IMR-90 (cell line): ENCODE results near the gene NFATC1. TPM values are rescaled to one million over a fixed set of nuclear protein-coding genes. Genes with fewer than 3 reads are reported as not detected.

Source experiments
- ATAC-seq: fragments of 200-7000 bp; cut with Tn5 transposase; 2 replicates; pipeline ENCODE4 v1.9.1; 2020; ENCODE audit warnings: low read depth, mild to moderate bottlenecking, moderate library complexity
- BruUV-seq: library from RNA; stranded (reverse); fragments of 400-500 nt; replicated peaks from 2 replicates; lab custom pipeline; 2021; lab: Mats Ljungman, UMichigan
- CTCF ChIA-PET: fragments of 300-600 bp; formaldehyde crosslinking; extraction: SDS; loops from one replicate; lab custom pipeline; 2021; ENCODE audit warnings: antibody characterized with exemption; lab: Yijun Ruan, JAX
- POLR2A ChIA-PET: fragments of 300-600 bp; sonication (Branson Sonifier 250); formaldehyde crosslinking; loops from one replicate; lab custom pipeline; 2022; ENCODE audit warnings: antibody characterized with exemption; ENCODE audit not compliant: unreplicated experiment; lab: Charles Lee
- DNase-seq: peaks from one replicate; pipeline ENCODE4 v3.0.0; 2013
- H2AFZ ChIP-seq: replicated peaks from 2 replicates; pipeline ENCODE3; 2013; ENCODE audit warnings: low read length, mild to moderate bottlenecking; ENCODE audit not compliant: poor library complexity
- H2AK5ac ChIP-seq: 2 replicates; pipeline ENCODE4 v1.6.1; 2013; ENCODE audit warnings: low read depth, low read length, inconsistent platforms
- H2AK9ac ChIP-seq: replicated peaks from 2 replicates; pipeline ENCODE3; 2013; ENCODE audit warnings: mild to moderate bottlenecking, low read depth, low read length, moderate library complexity; ENCODE audit not compliant: poor library complexity
- H2BK120ac ChIP-seq: 2 replicates; pipeline ENCODE4 v1.6.1; 2013; ENCODE audit warnings: low read depth, low read length, inconsistent platforms
- H2BK15ac ChIP-seq: 3 replicates; pipeline ENCODE4 v1.6.1; 2013; ENCODE audit warnings: low read depth, low read length, inconsistent platforms
- H2BK20ac ChIP-seq: 2 replicates; pipeline ENCODE4 v1.6.1; 2013; ENCODE audit warnings: low read depth, mild to moderate bottlenecking, inconsistent platforms, low read length, moderate library complexity
- H2BK5ac ChIP-seq: 2 replicates; pipeline ENCODE4 v1.6.1; 2013; ENCODE audit warnings: mild to moderate bottlenecking, low read depth, low read length, inconsistent platforms; ENCODE audit not compliant: poor library complexity, severe bottlenecking
- H3K14ac ChIP-seq: replicated peaks from 2 replicates; pipeline ENCODE4 v1.6.1; 2013; ENCODE audit warnings: low read depth, low read length, inconsistent platforms
- H3K18ac ChIP-seq: 2 replicates; pipeline ENCODE4 v1.6.1; 2013; ENCODE audit warnings: low read depth, low read length, control low read depth
- H3K23ac ChIP-seq: 2 replicates; pipeline ENCODE4 v1.6.1; 2013; ENCODE audit warnings: low read depth, low read length, inconsistent platforms
- H3K27ac ChIP-seq: 2 replicates; pipeline ENCODE4 v1.5.1; 2013; ENCODE audit warnings: mild to moderate bottlenecking, control low read depth, low read length; ENCODE audit not compliant: insufficient read depth
- H3K27me3 ChIP-seq: 2 replicates; pipeline ENCODE4 v1.6.1; 2013; ENCODE audit warnings: low read length; ENCODE audit not compliant: control insufficient read depth, insufficient read depth
- H3K36me3 ChIP-seq: 2 replicates; pipeline ENCODE4 v1.6.1; 2013; ENCODE audit warnings: low read length, mixed read lengths; ENCODE audit not compliant: control insufficient read depth, insufficient read depth
- H3K4ac ChIP-seq: 2 replicates; pipeline ENCODE4 v1.6.1; 2013; ENCODE audit warnings: low read depth, low read length, inconsistent platforms
- H3K4me1 ChIP-seq: 2 replicates; pipeline ENCODE4 v1.6.1; 2013; ENCODE audit warnings: low read length, mixed read lengths; ENCODE audit not compliant: control insufficient read depth, insufficient read depth
- H3K4me2 ChIP-seq: 2 replicates; pipeline ENCODE4 v1.6.1; 2013; ENCODE audit warnings: low read depth, mild to moderate bottlenecking, control low read depth, low read length, moderate library complexity
- H3K4me3 ChIP-seq: 2 replicates; pipeline ENCODE4 v1.5.1; 2013; ENCODE audit warnings: low read depth, mild to moderate bottlenecking, control low read depth, low read length, moderate library complexity; ENCODE audit not compliant: insufficient read depth
- H3K56ac ChIP-seq: 2 replicates; pipeline ENCODE4 v1.6.1; 2013; ENCODE audit warnings: low read length, inconsistent platforms; ENCODE audit not compliant: insufficient read depth; ENCODE audit errors: extremely low read depth
- H3K79me1 ChIP-seq, 2 experiments: 2 replicates each; pipeline ENCODE4 v1.6.1; 2013; ENCODE audit warnings: low read length in 2 of 2, inconsistent platforms in 1 of 2, low read depth in 1 of 2
- H3K9ac ChIP-seq: 2 replicates; pipeline ENCODE4 v1.6.1; 2013; ENCODE audit warnings: low read depth, low read length, control low read depth
- H3K9me1 ChIP-seq: 2 replicates; pipeline ENCODE4 v1.6.1; 2013; ENCODE audit warnings: low read length, inconsistent platforms; ENCODE audit not compliant: insufficient read depth
- H3K9me3 ChIP-seq: 2 replicates; pipeline ENCODE4 v1.6.1; 2013; ENCODE audit warnings: low read length; ENCODE audit not compliant: control insufficient read depth, insufficient read depth
- H4K20me1 ChIP-seq: 2 replicates; pipeline ENCODE4 v1.6.1; 2013; ENCODE audit warnings: low read length, inconsistent platforms; ENCODE audit not compliant: insufficient read depth
- H4K5ac ChIP-seq: 2 replicates; pipeline ENCODE4 v1.6.1; 2013; ENCODE audit warnings: mild to moderate bottlenecking, low read depth, low read length, control low read depth
- H4K8ac ChIP-seq, 2 experiments: 2 replicates each; pipeline ENCODE4 v1.6.1; 2013; ENCODE audit warnings: low read depth in 2 of 2, low read length in 2 of 2, control low read depth in 1 of 2, inconsistent platforms in 1 of 2
- H4K91ac ChIP-seq: 2 replicates; pipeline ENCODE4 v1.6.1; 2013; ENCODE audit warnings: low read depth, low read length, inconsistent platforms; ENCODE audit not compliant: insufficient read depth
- BHLHE40 ChIP-seq: fragments of 150-350 bp; IDR thresholded peaks from 2 replicates; pipeline ENCODE4 v1.6.1; 2016; ENCODE audit warnings: mild to moderate bottlenecking, low read depth, low read length
- CEBPB ChIP-seq: IDR thresholded peaks from 2 replicates; pipeline ENCODE4 v1.6.1; 2012; ENCODE audit warnings: low read depth, low read length, improper control_type of control experiment
- CHD1 ChIP-seq: IDR thresholded peaks from 2 replicates; pipeline ENCODE4 v1.6.1; 2012; ENCODE audit warnings: low read depth, low read length, improper control_type of control experiment
- CTCF ChIP-seq: conservative IDR thresholded peaks from 2 replicates; pipeline ENCODE4 v1.5.1; 2012; ENCODE audit warnings: mild to moderate bottlenecking, low read depth, low read length, improper control_type of control experiment
- FOS ChIP-seq: fragments of 150-350 bp; IDR thresholded peaks from 2 replicates; pipeline ENCODE4 v1.6.1; 2016; ENCODE audit warnings: low read depth, low read length
- MAFK ChIP-seq: IDR thresholded peaks from 2 replicates; pipeline ENCODE4 v1.6.1; 2012; ENCODE audit warnings: low read depth, low read length, improper control_type of control experiment
- MAZ ChIP-seq: IDR thresholded peaks from 2 replicates; pipeline ENCODE4 v1.6.1; 2012; ENCODE audit warnings: low read depth, mild to moderate bottlenecking, low read length, improper control_type of control experiment, moderate library complexity, borderline replicate concordance
- MXI1 ChIP-seq: IDR thresholded peaks from 2 replicates; pipeline ENCODE4 v1.6.1; 2012; ENCODE audit warnings: low read depth, mild to moderate bottlenecking, low read length, moderate library complexity, borderline replicate concordance
- NFE2L2 ChIP-seq: fragments of 150-350 bp; IDR thresholded peaks from 2 replicates; pipeline ENCODE4 v1.6.1; 2016; ENCODE audit warnings: low read depth, mild to moderate bottlenecking, low read length
- POLR2A ChIP-seq: IDR thresholded peaks from 2 replicates; pipeline ENCODE4 v1.6.1; 2012; ENCODE audit warnings: mild to moderate bottlenecking, low read depth, low read length
- RAD21 ChIP-seq: IDR thresholded peaks from 2 replicates; pipeline ENCODE4 v1.6.1; 2012; ENCODE audit warnings: low read length, improper control_type of control experiment
- RCOR1 ChIP-seq: IDR thresholded peaks from 2 replicates; pipeline ENCODE4 v1.6.1; 2012; ENCODE audit warnings: mild to moderate bottlenecking, low read length, improper control_type of control experiment; ENCODE audit not compliant: insufficient replicate concordance
- RFX5 ChIP-seq: IDR thresholded peaks from 2 replicates; pipeline ENCODE4 v1.8.0; 2012; ENCODE audit warnings: low read depth, mild to moderate bottlenecking, low read length, moderate library complexity
- SMC3 ChIP-seq: fragments of 150-350 bp; IDR thresholded peaks from 2 replicates; pipeline ENCODE4 v1.6.1; 2016; ENCODE audit warnings: low read depth, mild to moderate bottlenecking, antibody characterized with exemption, low read length, moderate library complexity
- WGBS, 2 experiments: methylation state at CpG; one replicate each; pipeline versions ENCODE4 v1.1.5 to v1.1.7; 2013; ENCODE audit warnings: missing lambda C conversion rate in 2 of 2; ENCODE audit not compliant: insufficient read length in 1 of 2; ENCODE audit errors: extremely low coverage in 2 of 2; 5-methylcytosine and 5-hydroxymethylcytosine counted together
- dilution Hi-C: fragments of 300-500 bp; cut with HindIII; formaldehyde crosslinking; loops from one replicate; pipeline ENCODE4 v1.14.3; 2018; ENCODE audit warnings: low sequenced_read_pairs; ENCODE audit not compliant: unreplicated experiment
- in situ Hi-C: fragments of 300-500 bp; cut with MboI; formaldehyde crosslinking; loops from 3 replicates; pipeline ENCODE4 v1.14.3; 2019; ENCODE audit warnings: low sequenced_read_pairs, inconsistent platforms, mixed read lengths
- intact Hi-C: fragments of 100-400 bp; cut with micrococcal nuclease; formaldehyde crosslinking; loops from 2 replicates; pipeline ENCODE4 v1.10.0; 2022
- polyA plus RNA-seq, 3 experiments: library from polyadenylated mRNA; depleted of rRNA; stranded (reverse); fragments of >200 nt; gene quantifications; 2 replicates each; pipeline ENCODE4 v1.2.3, GENCODE V29; 2012; ENCODE audit warnings: low replicate concordance in 1 of 3
- total RNA-seq: library from RNA; depleted of rRNA; stranded (reverse); fragments of >200 nt; gene quantifications from 2 replicates; pipeline ENCODE4 v1.2.3, GENCODE V29; 2012
- TF ChIP-seq, protein P1 (sequence below): fragments of 150-350 bp; IDR thresholded peaks from 2 replicates; pipeline ENCODE4 v1.6.1; 2016; ENCODE audit warnings: low read depth, mild to moderate bottlenecking, low read length, moderate library complexity, borderline replicate concordance
- TF ChIP-seq, protein P2 (sequence below): fragments of 150-350 bp; IDR thresholded peaks from 2 replicates; pipeline ENCODE4 v1.6.1; 2017; ENCODE audit warnings: mild to moderate bottlenecking, antibody characterized with exemption, low read length, low read depth

NFATC1 gene
- total and polyA plus RNA-seq, 2 of the 4 experiments (the other 2 are of a cell fraction): 0.36 to 1.8 TPM

DNA sequence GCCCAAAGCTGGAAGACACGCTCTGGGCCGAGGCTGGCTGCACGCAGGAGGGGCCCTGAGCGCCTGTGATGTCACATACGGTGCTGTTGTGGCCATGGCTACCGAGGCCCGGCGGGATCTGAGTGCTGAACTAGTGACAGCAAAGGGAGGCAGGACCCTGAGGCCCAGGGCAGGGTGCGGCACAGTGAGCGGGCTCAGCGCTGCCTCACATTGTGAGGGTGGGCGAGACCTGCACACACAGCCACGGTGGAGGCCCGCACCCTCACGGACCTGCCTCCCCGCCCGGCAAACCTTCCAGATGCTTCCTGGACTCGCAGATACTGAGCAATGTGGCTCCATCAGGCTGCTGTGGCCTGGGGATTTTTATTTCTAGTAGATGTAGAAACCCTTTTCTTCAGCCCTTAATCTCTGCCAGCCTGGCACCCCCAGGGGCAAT lies 150.0 kb downstream of the NFATC1 start:
- H3K4ac ChIP-seq: no peak overlapping the region
- no peak overlapping the region for H4K8ac ChIP-seq
- H3K4me2 ChIP-seq: no peak overlapping the region
- no peak overlapping the region for H4K5ac ChIP-seq
- no peak for DNase-seq
- H2BK15ac ChIP-seq: no peak overlapping the region
- H3K56ac ChIP-seq: no peak overlapping the region
- no peak overlapping the region for H3K4me3 ChIP-seq
- no peaks in the 10 kb centered on the region for H3K9me1 ChIP-seq
- CTCF ChIA-PET: no interaction called here
- in situ Hi-C loops (no loop called here), dilution Hi-C loops (no loop called here), intact Hi-C loops (no loop called here)
- TF ChIP-seq RFX5 (no peak), RAD21 (no peak), CHD1 (no peak), MXI1 (no peak), POLR2A (no peak), MAZ (no peak), BHLHE40 (no peak), FOS (no peak), RCOR1 (no peak), SMC3 (no peak), MAFK (no peak), CEBPB (no peak), NFE2L2 (no peak), CTCF (no peak)
- TF ChIP-seq, protein P1, sequence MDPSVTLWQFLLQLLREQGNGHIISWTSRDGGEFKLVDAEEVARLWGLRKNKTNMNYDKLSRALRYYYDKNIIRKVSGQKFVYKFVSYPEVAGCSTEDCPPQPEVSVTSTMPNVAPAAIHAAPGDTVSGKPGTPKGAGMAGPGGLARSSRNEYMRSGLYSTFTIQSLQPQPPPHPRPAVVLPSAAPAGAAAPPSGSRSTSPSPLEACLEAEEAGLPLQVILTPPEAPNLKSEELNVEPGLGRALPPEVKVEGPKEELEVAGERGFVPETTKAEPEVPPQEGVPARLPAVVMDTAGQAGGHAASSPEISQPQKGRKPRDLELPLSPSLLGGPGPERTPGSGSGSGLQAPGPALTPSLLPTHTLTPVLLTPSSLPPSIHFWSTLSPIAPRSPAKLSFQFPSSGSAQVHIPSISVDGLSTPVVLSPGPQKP: no peak
- TF ChIP-seq, protein P2, sequence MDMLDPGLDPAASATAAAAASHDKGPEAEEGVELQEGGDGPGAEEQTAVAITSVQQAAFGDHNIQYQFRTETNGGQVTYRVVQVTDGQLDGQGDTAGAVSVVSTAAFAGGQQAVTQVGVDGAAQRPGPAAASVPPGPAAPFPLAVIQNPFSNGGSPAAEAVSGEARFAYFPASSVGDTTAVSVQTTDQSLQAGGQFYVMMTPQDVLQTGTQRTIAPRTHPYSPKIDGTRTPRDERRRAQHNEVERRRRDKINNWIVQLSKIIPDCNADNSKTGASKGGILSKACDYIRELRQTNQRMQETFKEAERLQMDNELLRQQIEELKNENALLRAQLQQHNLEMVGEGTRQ: no peak
- H3K79me1 ChIP-seq: no peaks in the 10 kb centered on the region
- POLR2A ChIA-PET: no interaction called here
- no peak overlapping the region for H4K91ac ChIP-seq
- H2BK20ac ChIP-seq: no peak overlapping the region
- no peak overlapping the region for H3K27ac ChIP-seq
- no peak overlapping the region for H2AK9ac ChIP-seq
- ATAC-seq: no peak
- H2AFZ ChIP-seq: no peak overlapping the region
- no peak overlapping the region for H2BK5ac ChIP-seq
- H3K9ac ChIP-seq: no peak overlapping the region
- BruUV-seq: no TSS peak
- no peaks in the 10 kb centered on the region for H4K20me1 ChIP-seq
- H3K4me1 ChIP-seq: no peaks in the 10 kb centered on the region
- H3K36me3 ChIP-seq: no peaks in the 10 kb centered on the region
- 87% methylated on average over 3 of the region's 18 CpGs; no CpG with 5 or more reads in 1 of the 2 experiments for whole genome bisulfite sequencing, 2 experiments
- H2AK5ac ChIP-seq: no peak overlapping the region
- no peak overlapping the region for H3K14ac ChIP-seq
- no peaks in the 10 kb centered on the region for H3K9me3 ChIP-seq
- H3K27me3 ChIP-seq: peaks cover 21% of the 10 kb centered on the region
- no peak overlapping the region for H3K18ac ChIP-seq
- no peak overlapping the region for H2BK120ac ChIP-seq
- no peak overlapping the region for H3K23ac ChIP-seq
